B cell (primary cell): ENCODE measurements around the gene GINS2. TPM values are rescaled to one million over a fixed set of nuclear protein-coding genes. Genes with fewer than 3 reads are reported as not detected.

ENCODE experiments used
- ATAC-seq: fragments of 200-7000 bp; cut with Tn5 transposase; one replicate; pipeline ENCODE4 v1.10.0; 2021; ENCODE audit warnings: low read depth, mild to moderate bottlenecking, moderate number of reproducible peaks, moderate library complexity
- CTCF ChIA-PET: fragments of 350-600 bp; sonication (Branson Sonifier 250); formaldehyde crosslinking; loops from one replicate; lab custom pipeline; 2021; ENCODE audit warnings: antibody characterized with exemption, inconsistent platforms; lab: Charles Lee
- POLR2A ChIA-PET: fragments of 350-600 bp; sonication (Branson Sonifier 250); formaldehyde crosslinking; loops from one replicate; lab custom pipeline; 2021; ENCODE audit warnings: antibody characterized with exemption; lab: Charles Lee
- DNase-seq: peaks from one replicate; pipeline ENCODE4 v3.0.0; 2013
- H2AFZ ChIP-seq: 2 replicates; pipeline ENCODE4 v1.6.1; 2012; ENCODE audit warnings: mild to moderate bottlenecking, low read depth, low read length; ENCODE audit not compliant: insufficient read depth, poor library complexity, severe bottlenecking
- H3K27ac ChIP-seq, 2 donors: 1 replicate in 1 of 2; 2 replicates in 1 of 2; pipeline ENCODE4 v1.5.1; 2012 to 2013; ENCODE audit warnings: low read length in 2 of 2, mild to moderate bottlenecking in 2 of 2, moderate library complexity in 1 of 2
- H3K27me3 ChIP-seq, 4 experiments: fragments of 200-600 bp in 1 of 4; sonication (generic) in 1 of 4; replicated peaks in 1 of 4; 1 replicate in 2 of 4; 2 replicates in 2 of 4; pipeline versions ENCODE4 v1.6.1 to v1.7.0; 2013 to 2016; ENCODE audit warnings: low read length in 3 of 4, mild to moderate bottlenecking in 2 of 4, mixed read lengths in 1 of 4, moderate library complexity in 1 of 4; ENCODE audit not compliant: insufficient read depth in 4 of 4, control insufficient read depth in 3 of 4; ENCODE audit errors: control extremely low read depth in 1 of 4
- H3K36me3 ChIP-seq, 2 experiments: replicated peaks in 1 of 2; 1 replicate in 1 of 2; 2 replicates in 1 of 2; pipeline versions ENCODE4 v1.6.1 to v1.7.1; 2013; ENCODE audit warnings: low read length in 1 of 2; ENCODE audit not compliant: insufficient read depth in 2 of 2, control insufficient read depth in 1 of 2; ENCODE audit errors: control extremely low read depth in 1 of 2, extremely low read depth in 1 of 2
- H3K4me1 ChIP-seq, 2 donors: fragments of 200-600 bp in 1 of 2; sonication (generic) in 1 of 2; 1 replicate in 1 of 2; 2 replicates in 1 of 2; pipeline versions ENCODE4 v1.5.1 to v1.6.1; 2013 to 2017; ENCODE audit warnings: low read length in 2 of 2; ENCODE audit not compliant: control insufficient read depth in 2 of 2, insufficient read depth in 2 of 2
- H3K4me2 ChIP-seq: replicated peaks from 2 replicates; pipeline ENCODE3; 2012; ENCODE audit warnings: mild to moderate bottlenecking, low read depth, low read length; ENCODE audit not compliant: poor library complexity, severe bottlenecking
- H3K4me3 ChIP-seq, 5 experiments: fragments of 200-600 bp in 1 of 5; sonication (generic) in 1 of 5; 1 replicate in 3 of 5; 2 replicates in 2 of 5; pipeline versions ENCODE4 v1.5.1 to v1.7.0; 2011 to 2016; ENCODE audit warnings: low read length in 4 of 5, mild to moderate bottlenecking in 4 of 5, low read depth in 2 of 5, control low read depth in 1 of 5, moderate library complexity in 1 of 5; ENCODE audit not compliant: insufficient read depth in 1 of 5; ENCODE audit errors: control extremely low read depth in 1 of 5, extremely low read depth in 1 of 5
- H3K79me2 ChIP-seq: fragments of 200-600 bp; sonication (generic); one replicate; pipeline ENCODE4 v1.6.0; 2016; ENCODE audit warnings: low read length; ENCODE audit not compliant: control insufficient read depth, insufficient read depth
- H3K9ac ChIP-seq: fragments of 200-600 bp; sonication (generic); 2 replicates; pipeline ENCODE4 v1.6.1; 2017; ENCODE audit warnings: mild to moderate bottlenecking, low read length, moderate library complexity
- H3K9me3 ChIP-seq, 3 donors: one replicate each; pipeline versions ENCODE4 v1.6.1 to v1.7.1; 2013; ENCODE audit warnings: low read length in 2 of 3; ENCODE audit not compliant: control insufficient read depth in 2 of 3, insufficient read depth in 1 of 3; ENCODE audit errors: control extremely low read depth in 1 of 3
- H4K20me1 ChIP-seq: 2 replicates; pipeline ENCODE4 v1.6.0; 2012; ENCODE audit warnings: mild to moderate bottlenecking, low read length; ENCODE audit not compliant: insufficient read depth, control insufficient read depth, poor library complexity, severe bottlenecking
- H3K27ac Mint-ChIP-seq: one replicate; pipeline ENCODE4 v1.8.0; 2021; ENCODE audit warnings: mixed read lengths
- H3K27me3 Mint-ChIP-seq: one replicate; pipeline ENCODE4 v1.8.0; 2021; ENCODE audit warnings: mixed read lengths
- H3K4me1 Mint-ChIP-seq: one replicate; pipeline ENCODE4 v1.8.0; 2021; ENCODE audit warnings: mixed read lengths
- H3K4me3 Mint-ChIP-seq: one replicate; pipeline ENCODE4 v1.8.0; 2021; ENCODE audit warnings: mixed read lengths
- H3K9me3 Mint-ChIP-seq: one replicate; pipeline ENCODE4 v1.8.0; 2022; ENCODE audit warnings: mixed read lengths; ENCODE audit not compliant: insufficient read depth
- CTCF ChIP-seq: fragments of 200-600 bp; IDR thresholded peaks from one replicate; pipeline ENCODE4 v1.8.0; 2022; ENCODE audit warnings: antibody characterized with exemption, mild to moderate bottlenecking
- EZH2 ChIP-seq: IDR thresholded peaks from 2 replicates; pipeline ENCODE4 v1.6.1; 2012; ENCODE audit warnings: borderline replicate concordance, low read depth, mild to moderate bottlenecking, moderate library complexity, low read length; ENCODE audit not compliant: insufficient read depth, poor library complexity, severe bottlenecking
- WGBS: methylation state at CpG from one replicate; pipeline ENCODE4 v1.1.5; 2013; ENCODE audit warnings: missing lambda C conversion rate; ENCODE audit not compliant: insufficient coverage; 5-methylcytosine and 5-hydroxymethylcytosine counted together
- intact Hi-C: fragments of 100-400 bp; cut with micrococcal nuclease; formaldehyde crosslinking; loops from one replicate; pipeline ENCODE4 v1.10.0; 2022
- polyA plus RNA-seq: library from polyadenylated mRNA; depleted of rRNA; stranded (reverse); fragments of >200 nt; gene quantifications from 2 replicates; pipeline ENCODE4 v1.2.3, GENCODE V29; 2012
- total RNA-seq, 2 donors: library from RNA; stranded (reverse); fragments of 120-200 nt in 1 of 2; gene quantifications; 1 replicate in 1 of 2; 2 replicates in 1 of 2; pipeline versions ENCODE4 v1.2.3 to v1.2.4, GENCODE V29; 2013 to 2022

GINS2 gene
- total and polyA plus RNA-seq, 2 donors (not counting 1 experiment from before 2014, with no cell fraction given): 0.52 to 4.2 TPM

- no peak overlapping the region for H3K9ac ChIP-seq
- H3K9me3 ChIP-seq: peaks cover 0 to 12% (median 0%) of the 10 kb centered on the region in 3 donors
- no peaks in the 10 kb centered on the region for H3K27me3 ChIP-seq
- ATAC-seq: no peak
- H3K36me3 ChIP-seq: no peaks in the 10 kb centered on the region
- no peaks in the 10 kb centered on the region for H3K27me3 Mint-ChIP-seq
- H3K27ac Mint-ChIP-seq: no peak overlapping the region
- DNase-seq: no peak
- H3K27ac ChIP-seq: no peak overlapping the region
- no peak overlapping the region for H3K4me3 ChIP-seq
- H3K4me3 Mint-ChIP-seq: no peak overlapping the region
- CTCF ChIA-PET: interaction anchor here (1.0 kb wide), 1 partner anchor 61 kb away, joined by 6 read pairs; no protein-coding TSS in a partner anchor
- no peaks in the 10 kb centered on the region for H3K9me3 Mint-ChIP-seq
- POLR2A ChIA-PET: no interaction called here
- no peaks in the 10 kb centered on the region for H4K20me1 ChIP-seq
- no peak overlapping the region for H2AFZ ChIP-seq
- H3K4me2 ChIP-seq: no peak overlapping the region
- intact Hi-C loops: no loop called here
- no peaks in the 10 kb centered on the region for H3K79me2 ChIP-seq
- TF ChIP-seq EZH2 (no peak), CTCF (no peak)
- H3K4me1 Mint-ChIP-seq: no peaks in the 10 kb centered on the region
- H3K4me1 ChIP-seq: no peaks in the 10 kb centered on the region
- WGBS: 85% methylated on average over 7 of the region's 7 CpGs
Observed at GRCh38 chr16:85699628-85700027, 10.9 kb upstream of the GINS2 start.

- no peak for TF ChIP-seq EZH2
- TF ChIP-seq CTCF: no peak
- Histone ChIP-seq H3K4me2 (no peak overlapping the region), H2AFZ (no peak overlapping the region)
Observed at GRCh38 chr16:85698935-85699558, 10.3 kb upstream of the GINS2 start.

More at GRCh38 chr16:85698935-85699558, 10.3 kb upstream of the GINS2 start:
- Mint-ChIP-seq H3K27me3 (no peaks in the 10 kb centered on the region), H3K4me3 (no peak overlapping the region), H3K27ac (no peak overlapping the region), H3K4me1 (no peaks in the 10 kb centered on the region), H3K9me3 (no peaks in the 10 kb centered on the region)
- H3K4me3 ChIP-seq: no peak overlapping the region
- DNase-seq (no peak), ATAC-seq (no peak)
- H3K9me3 ChIP-seq: peaks cover 0 to 12% (median 0%) of the 10 kb centered on the region in 3 donors
- no peaks in the 10 kb centered on the region for H3K36me3 ChIP-seq
- H3K4me1 ChIP-seq: no peaks in the 10 kb centered on the region
- ChIA-PET CTCF (interaction anchor here (1.0 kb wide), 1 partner anchor 61 kb away, joined by 6 read pairs; no protein-coding TSS in a partner anchor), POLR2A (no interaction called here)
- intact Hi-C loops: no loop called here
- no peak overlapping the region for H3K27ac ChIP-seq
- H3K79me2 ChIP-seq: no peaks in the 10 kb centered on the region
- H3K9ac ChIP-seq: no peak overlapping the region
- no peaks in the 10 kb centered on the region for H4K20me1 ChIP-seq
- 74% methylated on average over 12 of the region's 12 CpGs for WGBS
- H3K27me3 ChIP-seq: no peaks in the 10 kb centered on the region
